ENCODE data around the gene LRRC2. TPM values are rescaled to one million over a fixed set of nuclear protein-coding genes. Genes with fewer than 3 reads are reported as not detected.

The LRRC2 gene
- total and polyA plus RNA-seq, 12 donors: 0.09 to 4.7 (median 1.2) TPM; not detected in 1

GRCh38 chr3:46545818-46546630 lies 20.1 kb downstream of the LRRC2 start:
- WGBS, 4 donors: 78 to 88% (median 78%) methylated on average over 5 to 6 of the region's 6 CpGs
- H3K27ac ChIP-seq: no peak overlapping the region
- TF ChIP-seq POLR2A (IDR thresholded peaks at IDR 0.05): no peak
- TF ChIP-seq, protein P1, sequence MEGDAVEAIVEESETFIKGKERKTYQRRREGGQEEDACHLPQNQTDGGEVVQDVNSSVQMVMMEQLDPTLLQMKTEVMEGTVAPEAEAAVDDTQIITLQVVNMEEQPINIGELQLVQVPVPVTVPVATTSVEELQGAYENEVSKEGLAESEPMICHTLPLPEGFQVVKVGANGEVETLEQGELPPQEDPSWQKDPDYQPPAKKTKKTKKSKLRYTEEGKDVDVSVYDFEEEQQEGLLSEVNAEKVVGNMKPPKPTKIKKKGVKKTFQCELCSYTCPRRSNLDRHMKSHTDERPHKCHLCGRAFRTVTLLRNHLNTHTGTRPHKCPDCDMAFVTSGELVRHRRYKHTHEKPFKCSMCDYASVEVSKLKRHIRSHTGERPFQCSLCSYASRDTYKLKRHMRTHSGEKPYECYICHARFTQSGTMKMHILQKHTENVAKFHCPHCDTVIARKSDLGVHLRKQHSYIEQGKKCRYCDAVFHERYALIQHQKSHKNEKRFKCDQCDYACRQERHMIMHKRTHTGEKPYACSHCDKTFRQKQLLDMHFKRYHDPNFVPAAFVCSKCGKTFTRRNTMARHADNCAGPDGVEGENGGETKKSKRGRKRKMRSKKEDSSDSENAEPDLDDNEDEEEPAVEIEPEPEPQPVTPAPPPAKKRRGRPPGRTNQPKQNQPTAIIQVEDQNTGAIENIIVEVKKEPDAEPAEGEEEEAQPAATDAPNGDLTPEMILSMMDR (IDR thresholded peaks at IDR 0.05): no peak
- H3K36me3 ChIP-seq (replicated peaks in 1 of 2): no peaks in the 10 kb centered on the region
- H3K4me1 ChIP-seq (replicated peaks in 1 of 2): no peaks in the 10 kb centered on the region
- intact Hi-C loops (cut with DNase I): no loop called here
- no peak overlapping the region for H3K4me3 ChIP-seq
- DNase-seq: no peak
- H3K9me3 ChIP-seq (replicated peaks in 1 of 3): no peaks in the 10 kb centered on the region
- no peaks in the 10 kb centered on the region for H3K27me3 ChIP-seq

DNA sequence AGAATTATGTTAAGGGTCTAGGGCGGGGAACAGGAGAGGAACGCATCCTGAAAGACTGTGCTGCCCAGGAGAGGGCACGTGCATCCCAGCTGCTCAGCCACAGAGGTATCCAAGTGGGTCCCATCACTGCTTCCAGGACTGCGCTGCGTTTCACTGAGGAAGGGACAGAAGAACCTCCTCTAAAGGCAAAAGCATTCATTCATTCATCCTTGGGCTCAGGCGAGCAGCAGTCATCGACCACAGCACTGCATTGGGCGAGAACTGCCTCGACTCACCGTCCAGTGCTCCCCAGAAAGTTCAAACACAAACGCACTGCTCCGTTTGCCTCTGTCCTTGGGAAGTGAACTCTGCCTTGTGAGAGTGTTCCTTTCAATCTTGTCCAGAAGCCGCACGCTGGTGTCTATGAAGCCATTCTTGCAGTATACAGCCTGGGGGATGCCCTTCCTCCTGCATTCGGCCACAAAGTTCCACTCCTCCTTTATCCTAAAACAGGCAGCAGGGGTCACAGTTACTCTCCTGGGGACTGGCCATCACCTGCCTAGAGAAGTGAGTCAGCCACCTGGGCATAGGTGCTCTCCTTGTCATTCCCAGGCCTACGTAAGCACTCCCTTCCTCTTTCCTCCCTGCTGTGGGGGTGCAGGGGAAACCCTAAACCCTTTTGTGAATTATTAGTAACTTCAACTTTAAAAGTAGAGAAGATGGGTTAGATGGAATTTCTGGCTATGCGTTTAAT lies 21.2 kb downstream of the LRRC2 start:
- intact Hi-C loops (cut with DNase I): no loop called here
- Histone ChIP-seq H3K27me3 (no peaks in the 10 kb centered on the region), H3K9me3 (replicated peaks in 1 of 3) (no peaks in the 10 kb centered on the region), H3K36me3 (replicated peaks in 1 of 2) (no peaks in the 10 kb centered on the region), H3K4me1 (replicated peaks in 1 of 2) (no peaks in the 10 kb centered on the region), H3K4me3 (no peak overlapping the region), H3K27ac (no peak overlapping the region)
- TF ChIP-seq, protein P1 (IDR thresholded peaks at IDR 0.05): no peak
- no peak for TF ChIP-seq POLR2A (IDR thresholded peaks at IDR 0.05)
- no peak for DNase-seq
- WGBS, 4 donors: 85 to 90% (median 87%) methylated on average over 16 to 17 of the region's 17 CpGs

DNA sequence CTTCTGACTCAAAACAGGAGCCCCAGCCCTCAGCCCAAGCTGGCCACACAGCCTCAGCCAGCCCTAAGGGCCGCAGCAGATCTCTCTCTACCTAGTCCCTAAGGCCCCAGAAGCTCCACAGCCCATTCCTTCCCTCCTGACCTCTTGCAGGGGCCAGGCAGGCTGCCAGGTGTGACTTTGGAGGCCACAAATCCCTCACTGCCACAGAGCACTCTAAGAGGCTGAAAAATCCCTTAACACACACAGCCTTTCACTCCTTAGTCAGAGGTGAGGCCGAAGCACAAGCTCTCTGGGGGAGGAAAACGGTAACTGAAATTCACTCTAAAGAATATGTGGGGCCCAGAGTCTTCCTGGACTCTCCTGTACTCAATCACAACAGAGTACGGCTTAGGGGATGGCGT lies 23.3 kb downstream of the LRRC2 start:
- Histone ChIP-seq H3K27me3 (no peaks in the 10 kb centered on the region), H3K36me3 (replicated peaks in 1 of 2) (no peaks in the 10 kb centered on the region), H3K27ac (no peak overlapping the region), H3K9me3 (replicated peaks in 1 of 3) (no peaks in the 10 kb centered on the region), H3K4me3 (no peak overlapping the region), H3K4me1 (replicated peaks in 1 of 2) (no peaks in the 10 kb centered on the region)
- TF ChIP-seq, protein P1 (IDR thresholded peaks at IDR 0.05): no peak
- TF ChIP-seq POLR2A (IDR thresholded peaks at IDR 0.05): no peak
- 80 to 88% (median 86%) methylated on average over 5 of the region's 5 CpGs for WGBS, 4 donors
- intact Hi-C loops (cut with DNase I): no loop called here
- DNase-seq: no peak

- intact Hi-C loops (cut with DNase I): no loop called here
- 80 to 85% (median 81%) methylated on average over 2 of the region's 2 CpGs for WGBS, 4 donors
- DNase-seq: no peak
- Histone ChIP-seq H3K36me3 (replicated peaks in 1 of 2) (no peaks in the 10 kb centered on the region), H3K4me1 (replicated peaks in 1 of 2) (no peaks in the 10 kb centered on the region), H3K4me3 (no peak overlapping the region), H3K27ac (no peak overlapping the region), H3K27me3 (no peaks in the 10 kb centered on the region), H3K9me3 (replicated peaks in 1 of 3) (no peaks in the 10 kb centered on the region)
- no peak for TF ChIP-seq POLR2A (IDR thresholded peaks at IDR 0.05)
- TF ChIP-seq, protein P1 (IDR thresholded peaks at IDR 0.05): no peak
These were observed 23.8 kb downstream of the LRRC2 start for GRCh38 chr3:46542344-46542743.

All from adrenal gland (tissue), 12 donors.